ENCODE data around the gene MID1IP1.

DNA sequence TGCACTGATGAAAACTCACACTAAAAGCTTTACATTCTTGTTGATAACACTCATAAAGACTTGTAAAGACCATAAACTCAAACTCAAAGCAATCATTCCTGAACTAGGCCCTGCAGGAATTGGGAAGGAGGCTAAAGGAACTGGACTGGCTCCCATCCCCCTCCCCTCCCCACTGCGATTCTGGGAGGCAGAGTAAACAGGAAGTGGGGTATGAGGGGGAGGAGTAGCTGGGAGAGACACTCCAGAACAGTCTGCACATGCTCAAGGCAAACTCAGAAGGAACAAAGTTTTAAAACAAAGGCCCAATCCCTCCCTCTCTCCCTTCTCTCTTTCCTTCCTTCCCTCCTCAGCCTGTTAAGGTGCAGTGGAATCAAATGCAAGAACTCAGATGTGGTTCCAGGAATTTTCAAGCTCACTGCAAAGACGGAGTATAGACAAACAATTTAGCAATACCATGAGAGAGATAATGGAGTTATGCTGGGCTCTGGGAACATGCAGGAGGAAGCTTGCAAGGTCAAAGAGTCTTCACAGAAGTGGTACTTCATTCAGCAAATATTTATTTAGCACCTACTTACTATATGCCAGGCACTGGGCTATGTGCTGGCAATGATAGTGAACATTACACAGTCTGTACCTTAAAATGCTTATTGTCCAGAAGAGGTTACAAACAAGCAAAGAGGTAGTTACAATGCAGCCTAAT is 15.9 kb downstream of the MID1IP1 start:
- TF ChIP-seq POLR2A (IDR thresholded peaks at IDR 0.05) (no peak), EP300 (IDR thresholded peaks at IDR 0.05) (no peak)
- TF ChIP-seq, protein P1, sequence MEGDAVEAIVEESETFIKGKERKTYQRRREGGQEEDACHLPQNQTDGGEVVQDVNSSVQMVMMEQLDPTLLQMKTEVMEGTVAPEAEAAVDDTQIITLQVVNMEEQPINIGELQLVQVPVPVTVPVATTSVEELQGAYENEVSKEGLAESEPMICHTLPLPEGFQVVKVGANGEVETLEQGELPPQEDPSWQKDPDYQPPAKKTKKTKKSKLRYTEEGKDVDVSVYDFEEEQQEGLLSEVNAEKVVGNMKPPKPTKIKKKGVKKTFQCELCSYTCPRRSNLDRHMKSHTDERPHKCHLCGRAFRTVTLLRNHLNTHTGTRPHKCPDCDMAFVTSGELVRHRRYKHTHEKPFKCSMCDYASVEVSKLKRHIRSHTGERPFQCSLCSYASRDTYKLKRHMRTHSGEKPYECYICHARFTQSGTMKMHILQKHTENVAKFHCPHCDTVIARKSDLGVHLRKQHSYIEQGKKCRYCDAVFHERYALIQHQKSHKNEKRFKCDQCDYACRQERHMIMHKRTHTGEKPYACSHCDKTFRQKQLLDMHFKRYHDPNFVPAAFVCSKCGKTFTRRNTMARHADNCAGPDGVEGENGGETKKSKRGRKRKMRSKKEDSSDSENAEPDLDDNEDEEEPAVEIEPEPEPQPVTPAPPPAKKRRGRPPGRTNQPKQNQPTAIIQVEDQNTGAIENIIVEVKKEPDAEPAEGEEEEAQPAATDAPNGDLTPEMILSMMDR (IDR thresholded peaks at IDR 0.05) = no peak

Data from ovary (tissue), 3 donors.